ENCODE measurements around the gene SALL3. TPM values are rescaled to one million over a fixed set of nuclear protein-coding genes. Genes with fewer than 3 reads are reported as not detected.

Gene SALL3
- total RNA-seq, 1 donor = not detected

GRCh38 chr18:78948707-78949106 is 30.9 kb upstream of the SALL3 start:
- no peak overlapping the region for H3K4me3 ChIP-seq (ENCODE audit: low read depth, low read length)
- no peak for TF ChIP-seq CTCF (IDR thresholded peaks at IDR 0.05; ENCODE audit: insufficient read depth, low read length)
- DNase-seq (ENCODE audit: low read depth) = no peak

- H3K4me3 ChIP-seq (ENCODE audit: low read depth, low read length) = no peak overlapping the region
- no peak for TF ChIP-seq CTCF (IDR thresholded peaks at IDR 0.05; ENCODE audit: insufficient read depth, low read length)
- no peak for DNase-seq (ENCODE audit: low read depth)
These were observed 30.4 kb upstream of the SALL3 start for GRCh38 chr18:78949216-78949615.

- DNase-seq (ENCODE audit: low read depth) = no peak
- TF ChIP-seq CTCF (IDR thresholded peaks at IDR 0.05; ENCODE audit: insufficient read depth, low read length) = no peak
These were observed 29.2 kb upstream of the SALL3 start for GRCh38 chr18:78950386-78950785.

GRCh38 chr18:78953566-78953965 is 26.1 kb upstream of the SALL3 start:
- no peak for DNase-seq (ENCODE audit: low read depth)
- no peak for TF ChIP-seq CTCF (IDR thresholded peaks at IDR 0.05; ENCODE audit: insufficient read depth, low read length)
- H3K4me3 ChIP-seq (ENCODE audit: low read depth, low read length) = no peak overlapping the region

More at GRCh38 chr18:78950386-78950785, 29.2 kb upstream of the SALL3 start:
- no peak overlapping the region for H3K4me3 ChIP-seq (ENCODE audit: low read depth, low read length)

DNA sequence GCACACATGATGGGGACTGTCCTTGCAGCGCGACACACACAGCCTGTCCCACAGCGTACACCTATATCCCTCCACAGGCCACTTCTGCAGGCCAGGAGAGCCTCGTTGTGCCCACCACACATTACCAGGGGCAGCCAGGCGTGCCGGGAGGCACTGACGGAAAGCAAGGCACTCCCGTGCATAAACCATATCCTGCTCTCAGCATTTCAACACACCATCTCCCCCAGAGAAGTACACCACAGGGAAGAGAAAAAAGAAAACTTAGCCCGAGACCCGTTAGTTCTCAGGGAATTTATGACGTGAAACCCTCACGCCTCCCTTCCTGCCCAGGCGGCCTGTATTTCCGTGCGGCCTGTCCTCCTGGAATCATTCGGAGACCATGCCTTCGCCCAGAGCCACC is 24.6 kb upstream of the SALL3 start:
- H3K4me3 ChIP-seq (ENCODE audit: low read depth, low read length) = no peak overlapping the region
- DNase-seq (ENCODE audit: low read depth) = no peak
- no peak for TF ChIP-seq CTCF (IDR thresholded peaks at IDR 0.05; ENCODE audit: insufficient read depth, low read length)

DNA sequence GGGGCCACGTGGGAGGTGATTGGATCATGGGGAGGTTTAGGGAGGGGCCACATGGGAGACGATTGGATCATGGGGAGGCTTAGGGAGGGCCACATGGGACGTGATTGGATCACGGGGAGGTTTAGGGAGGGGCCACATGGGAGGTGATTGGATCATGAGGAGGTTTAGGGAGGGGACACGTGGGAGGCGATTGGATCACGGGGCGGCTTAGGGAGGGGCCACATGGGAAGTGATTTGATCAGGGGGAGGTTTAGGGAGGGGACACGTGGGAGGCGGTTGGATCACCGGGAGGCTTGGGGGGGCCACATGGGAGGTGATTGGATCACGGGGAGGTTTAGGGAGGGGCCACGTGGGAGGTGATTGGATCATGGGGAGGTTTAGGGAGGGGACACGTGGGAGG is 22.5 kb upstream of the SALL3 start:
- H3K4me3 ChIP-seq (ENCODE audit: low read depth, low read length) = no peak overlapping the region
- TF ChIP-seq CTCF (IDR thresholded peaks at IDR 0.05; ENCODE audit: insufficient read depth, low read length) = no peak
- DNase-seq (ENCODE audit: low read depth) = no peak

- TF ChIP-seq CTCF (IDR thresholded peaks at IDR 0.05; ENCODE audit: insufficient read depth, low read length) = no peak
- DNase-seq (ENCODE audit: low read depth) = no peak
These were observed 18.9 kb upstream of the SALL3 start for GRCh38 chr18:78960709-78961108.

More at GRCh38 chr18:78960709-78961108, 18.9 kb upstream of the SALL3 start:
- H3K4me3 ChIP-seq (ENCODE audit: low read depth, low read length) = no peak overlapping the region

Measured in fibroblast of the aortic adventitia (primary cell).